ENCODE data around the gene EIF4G1.

GRCh38 chr3:184300378-184300720, 14.1 kb upstream of the EIF4G1 start:
- TF ChIP-seq CTCF (IDR thresholded peaks at IDR 0.05; ENCODE audit: poor library complexity), result no peak
- no peak for TF ChIP-seq EZH2phosphoT487 (IDR thresholded peaks at IDR 0.05; ENCODE audit: low read depth, severe bottlenecking, unreplicated experiment)

Measured in hepatocyte (in vitro differentiated cells).